ENCODE data around the gene TMPRSS5.

TMPRSS5 gene

DNA sequence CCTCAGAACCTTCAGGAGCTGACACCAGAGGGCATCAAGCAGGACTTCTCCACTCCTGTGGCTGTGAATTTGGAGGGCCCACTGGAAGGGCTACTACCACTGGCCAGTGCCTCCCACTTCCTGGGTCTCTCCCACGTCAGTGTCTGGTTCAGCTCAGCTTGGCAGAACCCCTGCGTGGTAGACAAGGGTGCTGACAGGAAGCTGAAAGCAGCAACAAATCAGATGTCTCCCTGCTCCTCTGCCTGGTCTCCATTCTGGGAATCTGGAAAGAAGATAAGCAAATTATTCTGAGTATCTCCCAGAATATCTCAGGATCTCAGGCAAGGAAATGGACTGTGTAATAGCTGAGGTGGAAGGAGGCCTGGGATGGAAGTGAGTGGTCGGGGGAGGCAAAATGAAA is 61.5 kb downstream of the TMPRSS5 start:
- TF ChIP-seq CTCF (IDR thresholded peaks at IDR 0.05; ENCODE audit: borderline replicate concordance, insufficient read depth, low read depth, low read length), result no peak
- H3K4me3 ChIP-seq (ENCODE audit: low read depth, low read length), result no peak overlapping the region

DNA sequence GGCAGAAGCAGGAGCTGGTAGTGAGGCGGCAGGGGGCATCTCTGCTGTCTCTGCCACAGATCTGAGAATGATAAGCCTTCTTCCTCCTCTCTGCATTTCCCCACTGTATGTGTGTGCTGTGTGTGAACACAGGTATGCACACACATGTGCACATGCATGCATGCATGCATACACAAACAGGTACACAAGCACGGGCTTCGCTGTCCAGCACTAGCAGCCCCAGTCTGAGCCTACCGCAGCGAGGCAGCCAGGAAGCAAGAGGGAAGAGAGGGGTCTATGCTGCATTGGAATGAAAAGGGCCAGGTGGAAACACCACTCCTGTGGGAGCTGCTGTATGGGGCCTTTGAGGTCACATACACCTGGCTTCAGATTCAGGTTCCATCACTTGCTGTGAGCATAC is 62.4 kb downstream of the TMPRSS5 start:
- no peak for TF ChIP-seq CTCF (IDR thresholded peaks at IDR 0.05; ENCODE audit: borderline replicate concordance, insufficient read depth, low read depth, low read length)
- H3K4me3 ChIP-seq (ENCODE audit: low read depth, low read length), result no peak overlapping the region

GRCh38 chr11:113643006-113643585 is 63.0 kb downstream of the TMPRSS5 start:
- H3K4me3 ChIP-seq (ENCODE audit: low read depth, low read length), result no peak overlapping the region
- no peak for TF ChIP-seq CTCF (IDR thresholded peaks at IDR 0.05; ENCODE audit: borderline replicate concordance, insufficient read depth, low read depth, low read length)

DNA sequence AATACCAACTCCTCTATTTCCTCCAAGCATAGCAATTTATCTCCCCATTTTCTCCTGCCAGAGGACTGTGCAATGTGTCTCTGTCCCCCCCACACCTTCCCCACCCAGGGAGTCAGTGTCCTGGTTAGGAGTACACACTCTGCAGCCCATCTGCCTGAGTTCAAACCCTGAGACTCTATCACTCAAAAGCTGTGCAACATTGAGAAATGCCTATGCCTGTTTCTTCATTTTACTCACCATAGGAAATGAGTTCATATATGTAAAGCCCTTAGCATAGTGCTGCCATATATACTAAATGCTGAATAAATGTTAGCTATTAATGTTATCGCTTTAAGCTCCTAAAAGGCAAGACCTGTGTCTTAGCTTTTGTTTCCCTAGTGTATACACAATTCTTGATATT is 64.0 kb downstream of the TMPRSS5 start:
- H3K4me3 ChIP-seq (ENCODE audit: low read depth, low read length), result no peak overlapping the region
- no peak for TF ChIP-seq CTCF (IDR thresholded peaks at IDR 0.05; ENCODE audit: borderline replicate concordance, insufficient read depth, low read depth, low read length)

DNA sequence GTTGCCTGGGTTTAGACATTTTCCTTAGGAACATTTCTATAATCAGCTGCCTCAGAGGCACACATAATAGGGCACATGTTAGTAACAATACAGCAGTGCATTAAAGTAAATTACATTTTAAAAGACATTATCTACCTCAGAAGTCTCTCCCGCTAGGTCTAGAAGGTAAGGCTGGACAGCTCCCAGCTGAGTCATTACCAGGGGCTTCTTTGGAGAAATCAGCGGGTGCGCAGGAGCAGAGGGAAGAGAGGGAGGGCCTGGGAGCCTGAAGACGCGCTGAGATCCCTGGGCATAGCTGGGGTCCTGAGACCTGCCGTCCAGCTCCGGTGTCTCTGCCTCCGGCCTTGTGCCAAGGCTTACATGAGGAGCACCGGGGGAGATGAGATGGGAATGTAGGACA is 67.7 kb downstream of the TMPRSS5 start:
- no peak overlapping the region for H3K4me3 ChIP-seq (ENCODE audit: low read depth, low read length)
- TF ChIP-seq CTCF (IDR thresholded peaks at IDR 0.05; ENCODE audit: borderline replicate concordance, insufficient read depth, low read depth, low read length), result no peak

DNA sequence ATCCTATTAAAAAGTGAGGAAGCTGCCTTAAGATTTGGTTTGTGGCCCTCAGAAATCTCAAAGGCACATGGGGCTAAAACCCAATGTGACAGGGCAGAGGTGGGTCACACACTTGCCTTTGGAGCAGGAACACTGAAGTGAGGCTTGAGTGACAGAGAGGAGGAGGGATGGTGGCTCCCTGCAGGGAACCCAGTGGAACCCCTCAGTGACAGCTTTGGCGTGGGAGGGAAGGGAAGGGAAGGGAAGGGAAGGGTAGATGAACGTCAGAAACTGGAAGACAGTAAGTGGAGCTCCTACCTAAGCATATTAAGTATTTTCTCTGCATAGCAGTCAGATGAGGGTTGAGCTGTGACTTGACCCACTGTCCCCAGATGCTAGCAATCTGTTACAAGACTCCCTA is 68.5 kb downstream of the TMPRSS5 start:
- H3K4me3 ChIP-seq (ENCODE audit: low read depth, low read length), result no peak overlapping the region
- no peak for TF ChIP-seq CTCF (IDR thresholded peaks at IDR 0.05; ENCODE audit: borderline replicate concordance, insufficient read depth, low read depth, low read length)

Measured in GM12875 (cell line).